ENCODE measurements around the gene ANKRD22.

Gene ANKRD22

DNA sequence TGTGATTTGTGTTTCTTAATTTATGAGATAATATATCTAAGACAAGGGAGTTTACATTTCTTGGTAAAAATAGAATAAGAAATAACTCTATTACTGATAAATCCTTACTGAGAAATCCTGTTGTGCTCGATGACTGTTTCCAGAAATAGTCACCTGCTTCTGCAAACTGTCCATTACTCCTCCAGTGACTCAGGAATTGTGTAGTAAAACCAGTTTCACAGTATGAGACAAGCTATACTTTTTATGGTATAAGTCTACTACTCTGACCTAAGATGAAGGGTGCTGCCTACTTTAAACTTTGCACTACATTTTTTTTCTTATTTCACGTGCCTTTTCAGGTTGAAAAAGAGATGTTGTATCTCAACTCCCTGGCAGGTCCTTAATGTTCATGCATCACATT is 6.8 kb upstream of the ANKRD22 start:
- H2BK5ac ChIP-seq (ENCODE audit: low read length): no peak overlapping the region
- H3K18ac ChIP-seq (ENCODE audit: low read length): no peak overlapping the region
- no peaks in the 10 kb centered on the region for H3K79me1 ChIP-seq (ENCODE audit: low read length)
- H3K4me3 ChIP-seq (ENCODE audit: low read length): no peak overlapping the region
- DNase-seq: no peak
- no peak overlapping the region for H3K56ac ChIP-seq (ENCODE audit: low read length)
- no peak overlapping the region for H3K23ac ChIP-seq (ENCODE audit: low read length)
- H3K36me3 ChIP-seq (ENCODE audit: control insufficient read depth, insufficient read depth, low read length): no peaks in the 10 kb centered on the region
- no peak overlapping the region for H4K8ac ChIP-seq (ENCODE audit: low read depth, low read length)
- no peak overlapping the region for H4K5ac ChIP-seq (ENCODE audit: low read length)
- H3K27ac ChIP-seq (ENCODE audit: low read depth, low read length): no peak overlapping the region
- H3K27me3 ChIP-seq (ENCODE audit: insufficient read depth, low read length, poor library complexity): no peaks in the 10 kb centered on the region
- no peak overlapping the region for H2BK15ac ChIP-seq (replicated peaks; ENCODE audit: low read depth)
- no peak overlapping the region for H2AK5ac ChIP-seq (ENCODE audit: low read length)
- H2BK120ac ChIP-seq (ENCODE audit: low read depth, low read length): no peak overlapping the region
- no peaks in the 10 kb centered on the region for H3K79me2 ChIP-seq (ENCODE audit: control insufficient read depth, insufficient read depth, low read length)
- no CpG with 5 or more reads among the region's 2 CpGs for WGBS (ENCODE audit: extremely low coverage, insufficient coverage, low lambda C conversion rate)
- no peak overlapping the region for H3K9ac ChIP-seq (ENCODE audit: low read length)
- no peaks in the 10 kb centered on the region for H3K4me1 ChIP-seq (ENCODE audit: control insufficient read depth, low read depth, low read length)
- H3K4me2 ChIP-seq (ENCODE audit: low read length): no peak overlapping the region
- no peak overlapping the region for H3K4ac ChIP-seq (ENCODE audit: low read depth, low read length)

DNA sequence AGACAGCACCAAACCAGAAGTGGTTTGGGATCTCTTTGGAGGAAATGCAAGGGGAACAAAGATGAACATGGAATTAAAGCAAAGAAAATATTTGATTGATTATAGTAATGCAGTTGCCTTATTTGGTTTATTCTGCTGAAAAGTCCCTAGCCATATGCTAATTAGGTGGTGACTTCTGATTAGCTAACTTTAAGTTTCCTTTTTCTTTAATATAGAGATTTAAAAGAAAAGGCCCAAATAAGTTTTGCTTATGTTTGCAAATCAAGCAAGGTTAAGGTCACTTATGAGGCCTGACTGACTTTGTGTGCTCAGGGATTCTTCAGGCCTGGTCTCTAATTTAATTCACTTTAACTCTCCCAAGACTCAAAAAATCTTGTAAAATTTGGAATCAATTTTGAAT is 6.2 kb upstream of the ANKRD22 start:
- no peak for DNase-seq
- H3K4ac ChIP-seq (ENCODE audit: low read depth, low read length): no peak overlapping the region
- no peak overlapping the region for H3K56ac ChIP-seq (ENCODE audit: low read length)
- no peak overlapping the region for H3K9ac ChIP-seq (ENCODE audit: low read length)
- H3K36me3 ChIP-seq (ENCODE audit: control insufficient read depth, insufficient read depth, low read length): no peaks in the 10 kb centered on the region
- H2BK15ac ChIP-seq (replicated peaks; ENCODE audit: low read depth): no peak overlapping the region
- no peak overlapping the region for H4K5ac ChIP-seq (ENCODE audit: low read length)
- H3K27ac ChIP-seq (ENCODE audit: low read depth, low read length): no peak overlapping the region
- no peaks in the 10 kb centered on the region for H3K79me2 ChIP-seq (ENCODE audit: control insufficient read depth, insufficient read depth, low read length)
- no peak overlapping the region for H3K23ac ChIP-seq (ENCODE audit: low read length)
- H2BK120ac ChIP-seq (ENCODE audit: low read depth, low read length): no peak overlapping the region
- no peak overlapping the region for H2AK5ac ChIP-seq (ENCODE audit: low read length)
- no peaks in the 10 kb centered on the region for H3K4me1 ChIP-seq (ENCODE audit: control insufficient read depth, low read depth, low read length)
- H4K8ac ChIP-seq (ENCODE audit: low read depth, low read length): no peak overlapping the region
- H3K18ac ChIP-seq (ENCODE audit: low read length): no peak overlapping the region
- H3K4me2 ChIP-seq (ENCODE audit: low read length): no peak overlapping the region
- no peak overlapping the region for H3K4me3 ChIP-seq (ENCODE audit: low read length)
- no peak overlapping the region for H2BK5ac ChIP-seq (ENCODE audit: low read length)
- no peaks in the 10 kb centered on the region for H3K79me1 ChIP-seq (ENCODE audit: low read length)
- no peaks in the 10 kb centered on the region for H3K27me3 ChIP-seq (ENCODE audit: insufficient read depth, low read length, poor library complexity)

DNA sequence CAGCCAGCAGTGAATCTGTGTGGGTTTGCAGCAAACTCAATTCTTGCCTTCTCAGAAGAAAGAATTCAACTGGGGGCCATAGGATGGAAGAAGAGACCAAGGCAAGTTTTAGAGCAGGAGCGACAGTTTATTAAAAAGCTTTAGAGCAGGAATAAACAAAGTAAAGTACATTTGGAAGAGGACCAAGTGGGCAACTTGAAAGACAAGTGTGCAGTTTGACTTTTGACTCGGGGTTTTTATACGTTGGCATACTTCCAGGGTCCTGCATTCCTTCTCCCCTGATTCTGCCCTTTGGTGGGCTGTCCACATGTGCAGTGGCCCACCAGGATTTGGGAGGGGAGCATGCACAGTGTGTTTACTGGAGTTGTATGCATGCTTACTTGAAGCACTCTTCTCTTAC is 3.0 kb upstream of the ANKRD22 start:
- Histone ChIP-seq H2BK120ac (ENCODE audit: low read depth, low read length) (no peak overlapping the region), H3K36me3 (ENCODE audit: control insufficient read depth, insufficient read depth, low read length) (no peaks in the 10 kb centered on the region), H3K56ac (ENCODE audit: low read length) (no peak overlapping the region), H4K5ac (ENCODE audit: low read length) (no peak overlapping the region), H3K27me3 (ENCODE audit: insufficient read depth, low read length, poor library complexity) (no peaks in the 10 kb centered on the region), H3K4me3 (ENCODE audit: low read length) (no peak overlapping the region), H3K9ac (ENCODE audit: low read length) (no peak overlapping the region), H3K4me2 (ENCODE audit: low read length) (no peak overlapping the region), H3K23ac (ENCODE audit: low read length) (no peak overlapping the region), H2BK15ac (replicated peaks; ENCODE audit: low read depth) (no peak overlapping the region), H3K79me1 (ENCODE audit: low read length) (no peaks in the 10 kb centered on the region), H2BK5ac (ENCODE audit: low read length) (no peak overlapping the region), H3K18ac (ENCODE audit: low read length) (no peak overlapping the region), H3K27ac (ENCODE audit: low read depth, low read length) (no peak overlapping the region), H3K4me1 (ENCODE audit: control insufficient read depth, low read depth, low read length) (no peaks in the 10 kb centered on the region), H4K8ac (ENCODE audit: low read depth, low read length) (no peak overlapping the region), H3K4ac (ENCODE audit: low read depth, low read length) (no peak overlapping the region), H3K79me2 (ENCODE audit: control insufficient read depth, insufficient read depth, low read length) (no peaks in the 10 kb centered on the region), H2AK5ac (ENCODE audit: low read length) (no peak overlapping the region)
- no peak for DNase-seq
- no CpG with 5 or more reads among the region's 3 CpGs for WGBS (ENCODE audit: extremely low coverage, insufficient coverage, low lambda C conversion rate)

DNA sequence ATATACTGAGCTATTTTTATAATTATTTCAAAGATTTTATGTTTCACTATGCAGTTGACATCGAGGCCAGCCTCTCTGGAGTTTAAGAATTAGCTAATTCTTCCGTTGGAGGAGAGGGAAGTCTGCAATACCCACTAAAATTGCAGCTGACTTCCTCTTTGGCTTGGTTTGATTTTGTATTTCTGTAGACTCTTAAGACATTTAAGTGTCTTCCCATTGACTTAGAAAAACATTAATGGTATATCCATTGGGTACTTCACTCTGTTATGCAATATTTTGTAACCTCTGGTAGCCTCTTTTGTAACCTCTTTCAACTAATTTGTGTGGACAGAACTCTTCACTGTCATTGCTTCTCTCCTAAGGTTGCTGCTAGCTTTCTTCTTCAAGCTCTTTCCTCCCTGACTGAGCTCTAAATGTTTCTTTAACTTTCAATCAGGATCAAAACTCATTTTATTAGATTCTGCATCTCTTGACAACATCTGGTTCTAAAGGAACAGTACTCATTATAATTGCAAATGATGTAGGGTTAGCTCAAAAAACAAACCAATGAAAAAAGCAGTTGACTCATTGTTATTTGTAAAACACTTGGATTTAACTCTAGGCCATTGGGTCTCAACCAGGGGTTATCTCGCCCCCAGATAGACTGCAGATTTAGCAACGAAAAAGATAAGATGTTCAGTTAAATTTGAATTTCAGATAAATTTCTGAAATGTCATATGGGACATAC is 1.7 kb upstream of the ANKRD22 start:
- Histone ChIP-seq H3K36me3 (ENCODE audit: control insufficient read depth, insufficient read depth, low read length) (no peaks in the 10 kb centered on the region), H3K9ac (ENCODE audit: low read length) (no peak overlapping the region), H3K79me1 (ENCODE audit: low read length) (no peaks in the 10 kb centered on the region), H2BK5ac (ENCODE audit: low read length) (no peak overlapping the region), H3K4ac (ENCODE audit: low read depth, low read length) (no peak overlapping the region), H3K4me1 (ENCODE audit: control insufficient read depth, low read depth, low read length) (no peaks in the 10 kb centered on the region), H3K4me2 (ENCODE audit: low read length) (no peak overlapping the region), H4K5ac (ENCODE audit: low read length) (no peak overlapping the region), H2AK5ac (ENCODE audit: low read length) (no peak overlapping the region), H3K27me3 (ENCODE audit: insufficient read depth, low read length, poor library complexity) (no peaks in the 10 kb centered on the region), H4K8ac (ENCODE audit: low read depth, low read length) (no peak overlapping the region), H2BK120ac (ENCODE audit: low read depth, low read length) (no peak overlapping the region), H2BK15ac (replicated peaks; ENCODE audit: low read depth) (no peak overlapping the region), H3K79me2 (ENCODE audit: control insufficient read depth, insufficient read depth, low read length) (no peaks in the 10 kb centered on the region), H3K27ac (ENCODE audit: low read depth, low read length) (no peak overlapping the region), H3K23ac (ENCODE audit: low read length) (no peak overlapping the region), H3K18ac (ENCODE audit: low read length) (no peak overlapping the region), H3K4me3 (ENCODE audit: low read length) (no peak overlapping the region), H3K56ac (ENCODE audit: low read length) (no peak overlapping the region)
- no peak for DNase-seq
- WGBS (ENCODE audit: extremely low coverage, insufficient coverage, low lambda C conversion rate): no CpG with 5 or more reads among the region's 4 CpGs

DNA sequence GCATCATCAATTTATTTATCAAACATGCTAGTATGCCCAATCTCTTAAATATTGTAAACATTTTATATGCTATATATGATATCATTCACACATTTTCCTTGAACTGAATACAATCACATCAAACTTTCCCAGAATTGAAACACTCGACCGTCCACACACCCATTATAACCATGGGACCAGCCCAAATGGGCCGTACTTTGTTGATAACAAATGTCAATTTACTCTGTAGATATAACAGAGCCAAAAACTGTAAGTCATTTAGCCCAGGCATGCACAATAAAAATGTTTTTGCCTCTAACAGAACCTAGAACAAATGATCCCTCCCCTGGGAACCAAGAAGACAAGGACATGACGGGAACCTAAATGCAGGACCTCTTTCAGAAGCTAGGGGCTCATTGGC is 683 bp upstream of the ANKRD22 start:
- no peak for DNase-seq
- Histone ChIP-seq H2AK5ac (ENCODE audit: low read length) (no peak overlapping the region), H2BK120ac (ENCODE audit: low read depth, low read length) (no peak overlapping the region), H3K27me3 (ENCODE audit: insufficient read depth, low read length, poor library complexity) (no peaks in the 10 kb centered on the region), H3K4ac (ENCODE audit: low read depth, low read length) (no peak overlapping the region), H3K23ac (ENCODE audit: low read length) (no peak overlapping the region), H4K5ac (ENCODE audit: low read length) (no peak overlapping the region), H3K36me3 (ENCODE audit: control insufficient read depth, insufficient read depth, low read length) (no peaks in the 10 kb centered on the region), H3K79me2 (ENCODE audit: control insufficient read depth, insufficient read depth, low read length) (no peaks in the 10 kb centered on the region), H2BK5ac (ENCODE audit: low read length) (no peak overlapping the region), H3K9ac (ENCODE audit: low read length) (no peak overlapping the region), H2BK15ac (replicated peaks; ENCODE audit: low read depth) (no peak overlapping the region), H3K4me3 (ENCODE audit: low read length) (no peak overlapping the region), H3K4me1 (ENCODE audit: control insufficient read depth, low read depth, low read length) (no peaks in the 10 kb centered on the region), H3K56ac (ENCODE audit: low read length) (no peak overlapping the region), H3K18ac (ENCODE audit: low read length) (no peak overlapping the region), H3K4me2 (ENCODE audit: low read length) (no peak overlapping the region), H3K79me1 (ENCODE audit: low read length) (no peaks in the 10 kb centered on the region), H3K27ac (ENCODE audit: low read depth, low read length) (no peak overlapping the region), H4K8ac (ENCODE audit: low read depth, low read length) (no peak overlapping the region)
- no CpG with 5 or more reads among the region's 4 CpGs for WGBS (ENCODE audit: extremely low coverage, insufficient coverage, low lambda C conversion rate)

DNA sequence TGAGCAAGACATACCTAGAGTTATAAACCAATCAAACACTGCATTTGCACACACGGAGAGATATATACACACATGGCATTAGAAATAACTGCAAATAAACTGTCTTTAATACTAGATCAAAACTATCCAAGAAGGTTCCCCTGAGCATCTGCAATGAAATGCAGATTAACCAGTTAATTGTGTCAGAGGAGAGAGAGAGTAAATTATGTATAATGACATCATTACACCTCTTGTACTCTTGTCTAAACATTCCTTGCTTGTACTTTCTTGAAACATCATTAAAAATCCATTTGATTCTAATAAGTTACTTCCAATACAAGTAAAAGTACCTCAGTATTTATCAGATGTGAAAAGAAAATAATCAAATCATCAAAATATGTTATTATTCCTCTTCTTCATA is 932 bp downstream of the ANKRD22 start:
- no peak overlapping the region for H2BK5ac ChIP-seq (ENCODE audit: low read length)
- H3K79me2 ChIP-seq (ENCODE audit: control insufficient read depth, insufficient read depth, low read length): no peaks in the 10 kb centered on the region
- H3K4me3 ChIP-seq (ENCODE audit: low read length): no peak overlapping the region
- no peaks in the 10 kb centered on the region for H3K79me1 ChIP-seq (ENCODE audit: low read length)
- no peak overlapping the region for H3K9ac ChIP-seq (ENCODE audit: low read length)
- H3K23ac ChIP-seq (ENCODE audit: low read length): no peak overlapping the region
- H4K8ac ChIP-seq (ENCODE audit: low read depth, low read length): no peak overlapping the region
- no peaks in the 10 kb centered on the region for H3K27me3 ChIP-seq (ENCODE audit: insufficient read depth, low read length, poor library complexity)
- H2AK5ac ChIP-seq (ENCODE audit: low read length): no peak overlapping the region
- no peak overlapping the region for H3K4ac ChIP-seq (ENCODE audit: low read depth, low read length)
- DNase-seq: no peak
- H3K56ac ChIP-seq (ENCODE audit: low read length): no peak overlapping the region
- H2BK15ac ChIP-seq (replicated peaks; ENCODE audit: low read depth): no peak overlapping the region
- no peak overlapping the region for H2BK120ac ChIP-seq (ENCODE audit: low read depth, low read length)
- WGBS (ENCODE audit: extremely low coverage, insufficient coverage, low lambda C conversion rate): no CpG with 5 or more reads among the region's 1 CpG
- no peak overlapping the region for H3K27ac ChIP-seq (ENCODE audit: low read depth, low read length)
- H4K5ac ChIP-seq (ENCODE audit: low read length): no peak overlapping the region
- no peak overlapping the region for H3K18ac ChIP-seq (ENCODE audit: low read length)
- no peaks in the 10 kb centered on the region for H3K4me1 ChIP-seq (ENCODE audit: control insufficient read depth, low read depth, low read length)
- H3K36me3 ChIP-seq (ENCODE audit: control insufficient read depth, insufficient read depth, low read length): no peaks in the 10 kb centered on the region
- H3K4me2 ChIP-seq (ENCODE audit: low read length): no peak overlapping the region

All from mesendoderm (in vitro differentiated cells).